ENCODE data around the gene LANCL3.

LANCL3 gene

GRCh38 chrX:37640142-37640541, 68.7 kb downstream of the LANCL3 start:
- Histone ChIP-seq H3K27ac (ENCODE audit: extremely low read depth, low read depth, low read length) (no peak overlapping the region), H3K4me1 (ENCODE audit: control insufficient read depth, insufficient read depth, low read length) (no peaks in the 10 kb centered on the region), H3K36me3 (ENCODE audit: control insufficient read depth in 2 of 2, insufficient read depth in 1 of 2, low read length in 2 of 2) (no peaks in the 10 kb centered on the region), H3K9me3 (ENCODE audit: control insufficient read depth, insufficient read depth, low read depth, low read length) (no peaks in the 10 kb centered on the region), H3K4me3 (ENCODE audit: low read depth, low read length) (no peak overlapping the region)
- POLR2A ChIA-PET: no interaction called here
- CTCF ChIA-PET: no interaction called here
- TF ChIP-seq FEZF1 (tag by site-specific recombination; IDR thresholded peaks at IDR 0.05) (no peak), ATF2 (tag by site-specific recombination; IDR thresholded peaks at IDR 0.05; ENCODE audit: low read depth) (no peak), ZNF169 (tag by site-specific recombination; IDR thresholded peaks at IDR 0.05) (no peak), ZNF449 (tag by site-specific recombination; IDR thresholded peaks at IDR 0.05) (no peak), PRDM4 (tag by site-specific recombination; IDR thresholded peaks at IDR 0.05) (no peak), ZBTB49 (tag by site-specific recombination; IDR thresholded peaks at IDR 0.05; ENCODE audit: low read depth) (no peak), SETDB1 (IDR thresholded peaks at IDR 0.05; ENCODE audit: insufficient read length, low read length) (no peak), ZNF692 (tag by site-specific recombination; IDR thresholded peaks at IDR 0.05) (no peak), WT1 (tag by site-specific recombination; IDR thresholded peaks at IDR 0.05) (no peak), ZNF311 (tag by site-specific recombination; IDR thresholded peaks at IDR 0.05; ENCODE audit: borderline replicate concordance) (no peak), REPIN1 (tag by site-specific recombination; IDR thresholded peaks at IDR 0.05; ENCODE audit: low read depth) (no peak), PRDM6 (tag by site-specific recombination; IDR thresholded peaks at IDR 0.05) (no peak), ZNF223 (tag by site-specific recombination; IDR thresholded peaks at IDR 0.05) (no peak), ZNF768 (tag by site-specific recombination; IDR thresholded peaks at IDR 0.05) (no peak)

All from HEK293 (cell line).